Ishikawa (cell line): Measurements from ENCODE around the gene MIB2.

Experiments
- CEBPB ChIP-seq: IDR thresholded peaks from 2 replicates; pipeline ENCODE4 v1.6.1; 2012
- CREB1 ChIP-seq: IDR thresholded peaks from 2 replicates; pipeline ENCODE4 v1.6.1; 2012; ENCODE audit warnings: low read depth
- EGR1 ChIP-seq: IDR thresholded peaks from 2 replicates; pipeline ENCODE4 v1.6.1; 2012
- EP300 ChIP-seq: IDR thresholded peaks from 2 replicates; pipeline ENCODE4 v1.6.1; 2012; ENCODE audit warnings: borderline replicate concordance
- FOXM1 ChIP-seq: IDR thresholded peaks from 2 replicates; pipeline ENCODE4 v1.6.1; 2012; ENCODE audit warnings: low read depth, borderline replicate concordance
- NFIC ChIP-seq: IDR thresholded peaks from 2 replicates; pipeline ENCODE4 v1.6.1; 2012
- RAD21 ChIP-seq: IDR thresholded peaks from 2 replicates; pipeline ENCODE4 v1.6.1; 2012; ENCODE audit warnings: low read depth
- REST ChIP-seq: IDR thresholded peaks from 2 replicates; pipeline ENCODE4 v1.6.1; 2012; ENCODE audit warnings: low read depth, mild to moderate bottlenecking
- TAF1 ChIP-seq: IDR thresholded peaks from 2 replicates; pipeline ENCODE4 v1.6.1; 2012; ENCODE audit warnings: low read depth, mild to moderate bottlenecking
- TCF12 ChIP-seq: IDR thresholded peaks from 2 replicates; pipeline ENCODE4 v1.6.1; 2012; ENCODE audit warnings: low read depth
- TEAD4 ChIP-seq: IDR thresholded peaks from 2 replicates; pipeline ENCODE4 v1.6.1; 2012
- YY1 ChIP-seq: IDR thresholded peaks from 2 replicates; pipeline ENCODE4 v1.6.1; 2012; ENCODE audit warnings: low read depth
- ZBTB7A ChIP-seq: IDR thresholded peaks from 2 replicates; pipeline ENCODE4 v1.6.1; 2012; ENCODE audit warnings: low read depth
- TF ChIP-seq, protein P1 (sequence below): IDR thresholded peaks from 2 replicates; pipeline ENCODE4 v1.6.1; 2012
- TF ChIP-seq, protein P2 (sequence below): IDR thresholded peaks from 2 replicates; pipeline ENCODE4 v1.6.1; 2012

MIB2 gene

GRCh38 chr1:1671365-1672119 lies 56.2 kb downstream of the MIB2 start:
- TF ChIP-seq ZBTB7A = no peak

- TF ChIP-seq FOXM1 = no peak
- TF ChIP-seq EP300 = no peak
- TF ChIP-seq REST = no peak
- TF ChIP-seq EGR1 = no peak
- no peak for TF ChIP-seq TAF1
- no peak for TF ChIP-seq RAD21
- TF ChIP-seq NFIC = no peak
- TF ChIP-seq, protein P1, sequence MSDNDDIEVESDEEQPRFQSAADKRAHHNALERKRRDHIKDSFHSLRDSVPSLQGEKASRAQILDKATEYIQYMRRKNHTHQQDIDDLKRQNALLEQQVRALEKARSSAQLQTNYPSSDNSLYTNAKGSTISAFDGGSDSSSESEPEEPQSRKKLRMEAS = no peak
- no peak for TF ChIP-seq TCF12
- TF ChIP-seq ZBTB7A = no peak
- TF ChIP-seq CREB1 = no peak
- TF ChIP-seq TEAD4 = no peak
- no peak for TF ChIP-seq YY1
- TF ChIP-seq, protein P2, sequence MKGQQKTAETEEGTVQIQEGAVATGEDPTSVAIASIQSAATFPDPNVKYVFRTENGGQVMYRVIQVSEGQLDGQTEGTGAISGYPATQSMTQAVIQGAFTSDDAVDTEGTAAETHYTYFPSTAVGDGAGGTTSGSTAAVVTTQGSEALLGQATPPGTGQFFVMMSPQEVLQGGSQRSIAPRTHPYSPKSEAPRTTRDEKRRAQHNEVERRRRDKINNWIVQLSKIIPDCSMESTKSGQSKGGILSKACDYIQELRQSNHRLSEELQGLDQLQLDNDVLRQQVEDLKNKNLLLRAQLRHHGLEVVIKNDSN = no peak
- no peak for TF ChIP-seq CEBPB
Observed at GRCh38 chr1:1672181-1672965, 57.1 kb downstream of the MIB2 start.

DNA sequence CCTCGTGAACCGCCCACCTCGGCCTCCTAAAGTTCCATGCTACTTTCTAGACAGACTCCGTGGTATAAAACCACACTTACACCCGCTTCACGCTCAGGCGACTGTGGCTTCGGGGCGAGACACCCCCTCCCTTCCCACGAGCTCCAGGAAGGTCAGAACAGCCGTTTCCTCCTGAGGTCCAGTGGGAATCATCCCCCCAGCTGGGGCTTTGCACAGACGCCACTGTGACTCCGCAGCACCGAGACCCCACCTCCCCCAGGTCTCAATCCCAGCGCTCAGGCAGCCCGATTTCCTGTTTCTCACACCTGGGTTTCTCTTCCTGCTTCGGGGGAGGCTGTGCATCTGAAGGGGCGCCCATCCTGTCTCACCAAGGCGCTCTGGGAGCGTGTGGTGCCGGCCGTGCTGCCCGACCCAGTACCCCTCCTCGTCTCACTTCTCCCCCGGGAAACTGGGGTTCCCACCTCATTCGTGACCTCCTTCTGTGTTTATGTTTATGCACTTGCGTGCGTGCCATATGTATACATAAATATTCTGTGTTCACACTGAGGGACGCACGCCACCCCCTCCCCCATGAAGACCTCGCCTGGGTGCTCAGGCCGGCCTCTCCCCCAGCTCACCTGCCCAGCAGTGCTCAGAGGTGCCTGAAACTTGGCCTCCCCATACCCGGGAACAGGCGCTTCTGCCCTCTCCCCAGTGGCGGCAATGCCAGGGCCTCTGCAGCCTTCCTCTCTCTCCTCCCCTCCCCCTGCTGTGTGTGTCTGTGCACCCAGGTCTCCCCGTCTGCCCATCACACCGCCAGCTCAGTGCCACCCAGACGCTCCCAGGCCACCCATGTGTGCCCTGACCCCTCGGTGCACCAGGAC lies 62.6 kb downstream of the MIB2 start:
- TF ChIP-seq CEBPB (no peak), YY1 (no peak), REST (no peak), TEAD4 (no peak), TCF12 (no peak), TAF1 (no peak), EGR1 (no peak), EP300 (no peak), ZBTB7A (no peak), RAD21 (no peak), NFIC (no peak), FOXM1 (no peak), CREB1 (no peak)
- TF ChIP-seq, protein P2 = no peak
- TF ChIP-seq, protein P1 = no peak

DNA sequence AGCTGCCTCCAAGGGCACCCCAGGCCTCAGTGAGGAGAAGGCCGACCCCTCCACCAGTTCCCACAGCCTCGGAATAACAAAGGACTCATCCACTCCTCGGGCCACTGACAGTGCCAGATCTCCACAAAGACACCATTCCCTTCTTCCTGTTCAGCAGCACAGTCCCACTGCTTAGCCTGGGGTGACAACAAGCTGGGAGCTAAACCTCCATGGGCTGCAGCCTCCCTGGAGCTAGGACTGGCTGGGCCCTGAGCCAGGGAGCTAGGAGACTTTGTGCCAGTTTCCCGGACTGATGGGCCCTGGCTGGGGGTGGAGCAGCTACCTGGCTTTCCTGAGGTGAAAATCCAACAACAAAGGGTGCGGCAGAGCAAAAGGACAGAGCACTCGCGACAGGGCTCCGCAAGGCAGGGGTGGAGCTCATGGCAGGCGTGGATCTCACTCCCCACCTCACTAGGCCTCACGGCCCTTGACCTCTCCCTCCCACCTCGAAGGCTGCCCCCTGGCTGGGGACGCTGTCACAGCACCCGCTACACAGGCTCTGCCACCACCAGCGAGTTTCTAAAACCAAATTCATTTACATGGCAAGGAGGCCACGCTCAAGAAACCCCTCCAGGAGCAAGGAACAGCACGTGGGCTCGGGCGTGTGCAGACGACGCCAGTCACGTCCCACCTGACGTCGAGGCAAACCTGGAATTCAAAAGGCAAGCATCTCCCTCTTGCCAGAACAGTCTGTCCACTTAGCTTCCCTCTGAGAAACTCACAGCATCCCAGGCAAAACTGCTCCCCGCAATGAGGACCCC lies 63.5 kb downstream of the MIB2 start:
- TF ChIP-seq CEBPB (no peak), TAF1 (no peak), EGR1 (no peak), CREB1 (no peak)
- TF ChIP-seq, protein P2 = no peak
- TF ChIP-seq, protein P1 = no peak
